Measurements from ENCODE around the gene RNF187. TPM values are rescaled to one million over a fixed set of nuclear protein-coding genes. Genes with fewer than 3 reads are reported as not detected.
"Not testable (repeated sequence)": the region's sequence is repeated elsewhere in the genome, so short reads cannot be mapped to it uniquely, and the experiment has no call there.

Gene RNF187
- total RNA-seq, 1 donor from 2014 or later, result 122 TPM

- peak; percentile 28 for DNase-seq (ENCODE audit: low spot score)
These were observed 416 bp upstream of the RNF187 start for GRCh38 chr1:228486596-228487335.

GRCh38 chr1:228488125-228488817, 1.1 kb downstream of the RNF187 start:
- DNase-seq (ENCODE audit: low spot score), result no peak

- no peak for DNase-seq (ENCODE audit: low spot score)
These were observed 1.9 kb downstream of the RNF187 start for GRCh38 chr1:228488818-228489674.

- no peak for DNase-seq (ENCODE audit: low spot score)
These were observed 3.2 kb downstream of the RNF187 start for GRCh38 chr1:228490120-228491078.

GRCh38 chr1:228493141-228494043, 6.2 kb downstream of the RNF187 start:
- DNase-seq (ENCODE audit: low spot score), result no peak

GRCh38 chr1:228494044-228494353, 6.8 kb downstream of the RNF187 start:
- no peak for DNase-seq (ENCODE audit: low spot score)

GRCh38 chr1:228494391-228494790, 7.2 kb downstream of the RNF187 start:
- DNase-seq (ENCODE audit: low spot score), result no peak

- no peak for DNase-seq (ENCODE audit: low spot score)
These were observed 8.0 kb downstream of the RNF187 start for GRCh38 chr1:228494970-228495853.

- DNase-seq (ENCODE audit: low spot score), result no peak
These were observed 8.9 kb downstream of the RNF187 start for GRCh38 chr1:228496084-228496483.

GRCh38 chr1:228496494-228496893, 9.3 kb downstream of the RNF187 start:
- DNase-seq (ENCODE audit: low spot score), result no peak

GRCh38 chr1:228497206-228497605, 10.0 kb downstream of the RNF187 start:
- no peak for DNase-seq (ENCODE audit: low spot score)

GRCh38 chr1:228497817-228498216, 10.6 kb downstream of the RNF187 start:
- no peak for DNase-seq (ENCODE audit: low spot score)

- DNase-seq (ENCODE audit: low spot score), result no peak
These were observed 13.1 kb downstream of the RNF187 start for GRCh38 chr1:228500143-228500734.

- DNase-seq (ENCODE audit: low spot score), result peak; percentile 88
These were observed 14.0 kb downstream of the RNF187 start for GRCh38 chr1:228500901-228501871.

GRCh38 chr1:228502522-228502921, 15.3 kb downstream of the RNF187 start:
- DNase-seq (ENCODE audit: low spot score), result no peak

GRCh38 chr1:228505944-228506343, 18.8 kb downstream of the RNF187 start:
- DNase-seq (ENCODE audit: low spot score), result not testable (repeated sequence)

- no peak for DNase-seq (ENCODE audit: low spot score)
These were observed 20.9 kb downstream of the RNF187 start for GRCh38 chr1:228507961-228508652.
